HepG2 (cell line): ENCODE measurements around the gene ALMS1. TPM values are rescaled to one million over a fixed set of nuclear protein-coding genes. Genes with fewer than 3 reads are reported as not detected.

ENCODE experiments used
- ATAC-seq: fragments of 200-7000 bp; cut with Tn5 transposase; 3 replicates; pipeline ENCODE4 v1.9.1; 2020; ENCODE audit warnings: mild to moderate bottlenecking, moderate library complexity
- BruUV-seq: library from RNA; stranded (reverse); fragments of 400-500 nt; replicated peaks from 2 replicates; lab custom pipeline; 2021; lab: Mats Ljungman, UMichigan
- CTCF ChIA-PET: fragments of 300-600 bp; formaldehyde crosslinking; extraction: SDS; loops from one replicate; lab custom pipeline; 2021; ENCODE audit warnings: low total read pairs, inconsistent platforms, low intra/inter-chr PET ratio; lab: Yijun Ruan, JAX
- POLR2A ChIA-PET: fragments of 350-600 bp; sonication (Branson Sonifier 250); formaldehyde crosslinking; loops from one replicate; lab custom pipeline; 2020; ENCODE audit warnings: antibody characterized with exemption, inconsistent platforms; lab: Yijun Ruan, JAX
- DNase-seq: peaks from one replicate; pipeline ENCODE4 v3.0.0-alpha.2; 2015; ENCODE audit warnings: low spot score
- FAIRE-seq: peaks from 3 replicates; lab custom pipeline; 2011; peaks lifted over from hg19 to GRCh38; lab: Jason Lieb, UNC
- H2AFZ ChIP-seq: one replicate; pipeline ENCODE4 v1.6.1; 2011; ENCODE audit warnings: low read length, inconsistent platforms
- H3K27ac ChIP-seq: fragments of 300-600 bp; 3 replicates; pipeline ENCODE4 v1.8.0; 2011; ENCODE audit warnings: mixed run types, mild to moderate bottlenecking, mixed read lengths, low read length, inconsistent platforms; ENCODE audit not compliant: insufficient read depth; ENCODE audit errors: extremely low read length
- H3K27me3 ChIP-seq, 2 experiments: fragments of 200-600 bp in 1 of 2; 2 replicates in 1 of 2; 3 replicates in 1 of 2; pipeline versions ENCODE4 v1.6.0 to v1.8.0; 2011; ENCODE audit warnings: low read length in 2 of 2, mild to moderate bottlenecking in 2 of 2, moderate library complexity in 2 of 2, inconsistent platforms in 1 of 2; ENCODE audit not compliant: insufficient read depth in 2 of 2, control insufficient read depth in 1 of 2
- H3K36me3 ChIP-seq, 2 experiments: fragments of 200-600 bp in 1 of 2; replicated peaks in 1 of 2; 2 replicates in 1 of 2; 3 replicates in 1 of 2; pipeline versions ENCODE4 v1.5.1 to v1.8.0; 2011; ENCODE audit warnings: low read length in 2 of 2, inconsistent platforms in 1 of 2; ENCODE audit not compliant: insufficient read depth in 2 of 2, control insufficient read depth in 1 of 2
- H3K4me1 ChIP-seq: 2 replicates; pipeline ENCODE4 v1.5.1; 2012; ENCODE audit warnings: low read length, inconsistent platforms; ENCODE audit not compliant: insufficient read depth
- H3K4me2 ChIP-seq: 2 replicates; pipeline ENCODE4 v1.6.0; 2011; ENCODE audit warnings: low read depth, low read length, inconsistent platforms
- H3K4me3 ChIP-seq, 3 experiments: fragments of 200-600 bp in 1 of 3; sonication (generic), shearing (Covaris generic) in 1 of 3; replicated peaks in 1 of 3; 2 replicates each; pipeline ENCODE4 v1.5.1; 2011 to 2016; ENCODE audit warnings: low read length in 3 of 3, inconsistent platforms in 2 of 3, low read depth in 2 of 3, mild to moderate bottlenecking in 2 of 3, control low read depth in 1 of 3, mixed read lengths in 1 of 3; ENCODE audit not compliant: insufficient read depth in 1 of 3
- H3K79me2 ChIP-seq: one replicate; pipeline ENCODE4 v1.6.1; 2011; ENCODE audit warnings: low read length, inconsistent platforms; ENCODE audit not compliant: insufficient read depth
- H3K9ac ChIP-seq: 2 replicates; pipeline ENCODE4 v1.6.0; 2011; ENCODE audit warnings: mild to moderate bottlenecking, low read depth, low read length, inconsistent platforms; ENCODE audit not compliant: insufficient read depth
- H3K9me3 ChIP-seq: 2 replicates; pipeline ENCODE4 v1.5.1; 2012; ENCODE audit warnings: mild to moderate bottlenecking, low read length
- H4K20me1 ChIP-seq: 2 replicates; pipeline ENCODE4 v1.6.0; 2011; ENCODE audit warnings: inconsistent platforms, mild to moderate bottlenecking, low read length, moderate library complexity; ENCODE audit not compliant: insufficient read depth
- ADNP ChIP-seq: sonication (generic); formaldehyde crosslinking; IDR thresholded peaks from 2 replicates; pipeline ENCODE4 v1.4.0; 2020; ENCODE audit warnings: missing genetic modification reagents
- BORCS8-MEF2B ChIP-seq: sonication (generic); formaldehyde crosslinking; IDR thresholded peaks from 2 replicates; pipeline ENCODE4 v1.8.0; 2022; ENCODE audit warnings: mild to moderate bottlenecking, missing genetic modification reagents
- DNMT1 ChIP-seq: sonication (generic); formaldehyde crosslinking; IDR thresholded peaks from 2 replicates; pipeline ENCODE4 v1.5.1; 2020; ENCODE audit warnings: mild to moderate bottlenecking, missing genetic modification reagents
- GABPA ChIP-seq, 2 experiments: IDR thresholded peaks; 2 replicates each; pipeline ENCODE4 v1.6.1; 2011 to 2016; ENCODE audit warnings: low read depth in 2 of 2, low read length in 1 of 2, missing biosample characterization in 1 of 2, missing genetic modification characterization in 1 of 2
- GTF3A ChIP-seq: sonication (generic); formaldehyde crosslinking; conservative IDR thresholded peaks from 2 replicates; pipeline ENCODE4 v1.4.0; 2020; ENCODE audit warnings: mild to moderate bottlenecking, missing genetic modification reagents
- KDM1A ChIP-seq: IDR thresholded peaks from 2 replicates; pipeline ENCODE4 v1.6.1; 2016; ENCODE audit warnings: missing compliant biosample characterization
- MAX ChIP-seq: IDR thresholded peaks from 2 replicates; pipeline ENCODE4 v1.6.1; 2012; ENCODE audit warnings: inconsistent platforms
- NFYB ChIP-seq: sonication (generic); formaldehyde crosslinking; IDR thresholded peaks from 2 replicates; pipeline ENCODE4 v1.4.0; 2020; ENCODE audit warnings: missing genetic modification reagents
- REPIN1 ChIP-seq: sonication (generic); formaldehyde crosslinking; IDR thresholded peaks from 2 replicates; pipeline ENCODE4 v1.8.0; 2022; ENCODE audit warnings: missing genetic modification reagents, low read depth, mild to moderate bottlenecking, borderline replicate concordance
- RFX1 ChIP-seq: fragments of 450-650 bp; IDR thresholded peaks from 2 replicates; pipeline ENCODE4 v1.6.1; 2017
- RXRA ChIP-seq: sonication (generic); formaldehyde crosslinking; IDR thresholded peaks from 2 replicates; pipeline ENCODE4 v1.5.1; 2020; ENCODE audit warnings: missing genetic modification reagents
- SCMH1 ChIP-seq: sonication (generic); formaldehyde crosslinking; IDR thresholded peaks from 2 replicates; pipeline ENCODE4 v1.9.0; 2021; ENCODE audit warnings: missing genetic modification reagents, mild to moderate bottlenecking, borderline replicate concordance
- UBTF ChIP-seq: sonication (generic); formaldehyde crosslinking; IDR thresholded peaks from 2 replicates; pipeline ENCODE4 v1.4.0; 2020; ENCODE audit warnings: mild to moderate bottlenecking, missing genetic modification reagents
- WGBS: methylation state at CpG from one replicate; pipeline ENCODE4 v1.1.6; 2017; ENCODE audit warnings: low lambda C conversion rate; 5-methylcytosine and 5-hydroxymethylcytosine counted together
- in situ Hi-C: cut with HindIII; loops from 2 replicates; pipeline ENCODE4 v1.10.0; 2017; ENCODE audit warnings: low pct_unique_long_range_greater_than_20kb; ENCODE audit not compliant: extremely low pct_ligation_motif_present
- intact Hi-C: fragments of 100-400 bp; cut with micrococcal nuclease; formaldehyde crosslinking; loops from one replicate; pipeline ENCODE4 v1.10.0; 2022; ENCODE audit not compliant: unreplicated experiment
- polyA plus RNA-seq, 8 experiments: library from polyadenylated mRNA; depleted of rRNA in 3 of 8; stranded (reverse) in 7 of 8; unstranded in 1 of 8; fragments of >200 nt; fragmentation: Illumina TruSeq in 4 of 8; extraction: Trizol in 4 of 8; gene quantifications; 2 replicates each; pipeline versions ENCODE4 v1.2.1 to v1.2.3, GENCODE V29; 2011 to 2016; ENCODE audit warnings: low read depth in 4 of 8, missing spikeins in 1 of 8, mixed read lengths in 1 of 8; ENCODE audit not compliant: insufficient read depth in 1 of 8
- total RNA-seq, 5 experiments: library from RNA; depleted of rRNA; stranded (reverse); fragments of >200 nt; fragmentation: Illumina TruSeq; extraction: Trizol; gene quantifications; 2 replicates each; pipeline ENCODE4 v1.2.3, GENCODE V29; 2016; ENCODE audit warnings: low read depth in 1 of 5
- TF ChIP-seq, protein P1 (sequence below): sonication (generic); formaldehyde crosslinking; IDR thresholded peaks from 2 replicates; pipeline ENCODE4 v1.5.0; 2020; ENCODE audit warnings: mild to moderate bottlenecking, missing genetic modification reagents, moderate library complexity
- TF ChIP-seq, protein P2 (sequence below): sonication (generic); formaldehyde crosslinking; IDR thresholded peaks from 2 replicates; pipeline ENCODE4 v1.8.0; 2023; ENCODE audit warnings: mild to moderate bottlenecking, missing genetic modification reagents
- TF ChIP-seq, protein P3 (sequence below): sonication (generic); formaldehyde crosslinking; IDR thresholded peaks from 2 replicates; pipeline ENCODE4 v1.5.1; 2020; ENCODE audit warnings: mild to moderate bottlenecking, missing genetic modification reagents, moderate library complexity

The ALMS1 gene
- total and polyA plus RNA-seq, 2 of the 13 experiments (the other 11 are each of a cell fraction or from before 2014, with no cell fraction given) = 12.9 to 21.2 TPM

GRCh38 chr2:73640946-73641766 lies 255.5 kb downstream of the ALMS1 start (continued):
- TF ChIP-seq, protein P1, sequence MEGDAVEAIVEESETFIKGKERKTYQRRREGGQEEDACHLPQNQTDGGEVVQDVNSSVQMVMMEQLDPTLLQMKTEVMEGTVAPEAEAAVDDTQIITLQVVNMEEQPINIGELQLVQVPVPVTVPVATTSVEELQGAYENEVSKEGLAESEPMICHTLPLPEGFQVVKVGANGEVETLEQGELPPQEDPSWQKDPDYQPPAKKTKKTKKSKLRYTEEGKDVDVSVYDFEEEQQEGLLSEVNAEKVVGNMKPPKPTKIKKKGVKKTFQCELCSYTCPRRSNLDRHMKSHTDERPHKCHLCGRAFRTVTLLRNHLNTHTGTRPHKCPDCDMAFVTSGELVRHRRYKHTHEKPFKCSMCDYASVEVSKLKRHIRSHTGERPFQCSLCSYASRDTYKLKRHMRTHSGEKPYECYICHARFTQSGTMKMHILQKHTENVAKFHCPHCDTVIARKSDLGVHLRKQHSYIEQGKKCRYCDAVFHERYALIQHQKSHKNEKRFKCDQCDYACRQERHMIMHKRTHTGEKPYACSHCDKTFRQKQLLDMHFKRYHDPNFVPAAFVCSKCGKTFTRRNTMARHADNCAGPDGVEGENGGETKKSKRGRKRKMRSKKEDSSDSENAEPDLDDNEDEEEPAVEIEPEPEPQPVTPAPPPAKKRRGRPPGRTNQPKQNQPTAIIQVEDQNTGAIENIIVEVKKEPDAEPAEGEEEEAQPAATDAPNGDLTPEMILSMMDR (CRISPR knock-in tag) = 0 out of 2 replicates have a peak, but pooled peaks have one; percentile 4
- no peak for TF ChIP-seq UBTF (CRISPR knock-in tag)

GRCh38 chr2:73641767-73642062 lies 256.1 kb downstream of the ALMS1 start:
- CTCF ChIA-PET = no interaction called here
- intact Hi-C loops = no loop called here
- TF ChIP-seq SCMH1 (CRISPR knock-in tag) (no peak), RFX1 (no peak), GABPA (IDR thresholded peaks at IDR 0.05; ENCODE audit: low read depth, low read length) (no peak), GABPA (CRISPR knock-in tag; IDR thresholded peaks at IDR 0.05; ENCODE audit: low read depth) (no peak), NFYB (CRISPR knock-in tag) (no peak), MAX (0 out of 2 replicates have a peak, but pooled peaks have one; percentile 21), KDM1A (CRISPR knock-in tag) (peak; percentile 54; the same call in 1 of the 2 replicates), RXRA (CRISPR knock-in tag) (no peak), REPIN1 (CRISPR knock-in tag) (no peak), DNMT1 (no peak), ADNP (CRISPR knock-in tag) (0 out of 2 replicates have a peak, but pooled peaks have one; percentile 26), BORCS8-MEF2B (CRISPR knock-in tag) (no peak), GTF3A (CRISPR knock-in tag) (no peak)
- TF ChIP-seq, protein P2, sequence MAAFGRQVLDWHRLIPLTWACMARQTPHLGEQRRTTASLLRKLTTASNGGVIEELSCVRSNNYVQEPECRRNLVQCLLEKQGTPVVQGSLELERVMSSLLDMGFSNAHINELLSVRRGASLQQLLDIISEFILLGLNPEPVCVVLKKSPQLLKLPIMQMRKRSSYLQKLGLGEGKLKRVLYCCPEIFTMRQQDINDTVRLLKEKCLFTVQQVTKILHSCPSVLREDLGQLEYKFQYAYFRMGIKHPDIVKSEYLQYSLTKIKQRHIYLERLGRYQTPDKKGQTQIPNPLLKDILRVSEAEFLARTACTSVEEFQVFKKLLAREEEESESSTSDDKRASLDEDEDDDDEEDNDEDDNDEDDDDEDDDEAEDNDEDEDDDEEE (CRISPR knock-in tag) = 0 out of 2 replicates have a peak, but pooled peaks have one; percentile 57
- TF ChIP-seq, protein P3, sequence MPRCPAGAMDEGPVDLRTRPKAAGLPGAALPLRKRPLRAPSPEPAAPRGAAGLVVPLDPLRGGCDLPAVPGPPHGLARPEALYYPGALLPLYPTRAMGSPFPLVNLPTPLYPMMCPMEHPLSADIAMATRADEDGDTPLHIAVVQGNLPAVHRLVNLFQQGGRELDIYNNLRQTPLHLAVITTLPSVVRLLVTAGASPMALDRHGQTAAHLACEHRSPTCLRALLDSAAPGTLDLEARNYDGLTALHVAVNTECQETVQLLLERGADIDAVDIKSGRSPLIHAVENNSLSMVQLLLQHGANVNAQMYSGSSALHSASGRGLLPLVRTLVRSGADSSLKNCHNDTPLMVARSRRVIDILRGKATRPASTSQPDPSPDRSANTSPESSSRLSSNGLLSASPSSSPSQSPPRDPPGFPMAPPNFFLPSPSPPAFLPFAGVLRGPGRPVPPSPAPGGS (CRISPR knock-in tag) = no peak

More at GRCh38 chr2:73641767-73642062, 256.1 kb downstream of the ALMS1 start:
- Histone ChIP-seq H3K4me3 (peak overlapping the region; percentile 46 to 70 (median 50)), H3K27me3 (no peaks in the 10 kb centered on the region), H3K9ac (peak overlapping the region; percentile 60; the same call in 1 of the 2 replicates), H4K20me1 (no peaks in the 10 kb centered on the region), H3K79me2 (no peaks in the 10 kb centered on the region), H3K27ac (peak overlapping the region; percentile 77), H3K4me1 (peaks cover 49% of the 10 kb centered on the region), H3K9me3 (peaks cover 10% of the 10 kb centered on the region), H3K36me3 (no peaks in the 10 kb centered on the region), H2AFZ (no peak overlapping the region), H3K4me2 (peak overlapping the region; percentile 89)
- POLR2A ChIA-PET = interaction anchor here (2.9 kb wide), 1 partner anchor 95 kb away, joined by 9 read pairs; the partner anchor contains the start of gene TPRKB
- 34% methylated on average over 3 of the region's 3 CpGs for WGBS
- no peak for FAIRE-seq
- BruUV-seq = no TSS peak
- ATAC-seq = no peak
- in situ Hi-C loops = loop anchor here (5.0 kb wide), 1 partner anchor 61 kb away; no protein-coding TSS in a partner anchor
- DNase-seq = no peak
